ENCODE data around the gene EBF3.

GRCh38 chr10:129851941-129852640, 112.0 kb downstream of the EBF3 start:
- TF ChIP-seq, protein P1, sequence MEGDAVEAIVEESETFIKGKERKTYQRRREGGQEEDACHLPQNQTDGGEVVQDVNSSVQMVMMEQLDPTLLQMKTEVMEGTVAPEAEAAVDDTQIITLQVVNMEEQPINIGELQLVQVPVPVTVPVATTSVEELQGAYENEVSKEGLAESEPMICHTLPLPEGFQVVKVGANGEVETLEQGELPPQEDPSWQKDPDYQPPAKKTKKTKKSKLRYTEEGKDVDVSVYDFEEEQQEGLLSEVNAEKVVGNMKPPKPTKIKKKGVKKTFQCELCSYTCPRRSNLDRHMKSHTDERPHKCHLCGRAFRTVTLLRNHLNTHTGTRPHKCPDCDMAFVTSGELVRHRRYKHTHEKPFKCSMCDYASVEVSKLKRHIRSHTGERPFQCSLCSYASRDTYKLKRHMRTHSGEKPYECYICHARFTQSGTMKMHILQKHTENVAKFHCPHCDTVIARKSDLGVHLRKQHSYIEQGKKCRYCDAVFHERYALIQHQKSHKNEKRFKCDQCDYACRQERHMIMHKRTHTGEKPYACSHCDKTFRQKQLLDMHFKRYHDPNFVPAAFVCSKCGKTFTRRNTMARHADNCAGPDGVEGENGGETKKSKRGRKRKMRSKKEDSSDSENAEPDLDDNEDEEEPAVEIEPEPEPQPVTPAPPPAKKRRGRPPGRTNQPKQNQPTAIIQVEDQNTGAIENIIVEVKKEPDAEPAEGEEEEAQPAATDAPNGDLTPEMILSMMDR (IDR thresholded peaks at IDR 0.05 in 8 of 11, conservative IDR thresholded peaks at IDR 0.05 in 3 of 11) = no peak
- no peak for TF ChIP-seq POLR2A (IDR thresholded peaks at IDR 0.05)
